Panc1 (cell line): ENCODE measurements around the gene UTF1.

Experiments used
- CTCF ChIP-seq: fragments of 450-650 bp; IDR thresholded peaks from 2 replicates; pipeline ENCODE4 v1.5.1; 2017; ENCODE audit warnings: mild to moderate bottlenecking
- POLR2AphosphoS5 ChIP-seq: IDR thresholded peaks from 2 replicates; pipeline ENCODE4 v1.6.1; 2012; ENCODE audit warnings: mild to moderate bottlenecking, low read depth, low read length, moderate library complexity
- SIN3A ChIP-seq: IDR thresholded peaks from 2 replicates; pipeline ENCODE4 v1.6.1; 2012; ENCODE audit warnings: low read depth, mild to moderate bottlenecking, low read length, moderate library complexity, borderline replicate concordance; ENCODE audit not compliant: insufficient read depth

- TF ChIP-seq SIN3A (no peak), CTCF (no peak), POLR2AphosphoS5 (no peak)
These were observed at the start of gene UTF1 for GRCh38 chr10:133230044-133230361.
